COLO668 (cell line): ENCODE measurements around the gene PNPLA5.
A peak's percentile ranks its signal among the peaks of the same experiment; 100 is the strongest.
"Not testable (repeated sequence)": the region's sequence is repeated elsewhere in the genome, so short reads cannot be mapped to it uniquely, and the experiment has no call there.

Experiments used
- DNase-seq: peaks from one replicate; lab custom pipeline; 2025; ENCODE audit not compliant: unreplicated experiment; lab: John Stamatoyannopoulos, UW

Gene PNPLA5

GRCh38 chr22:43882122-43882767 lies 9.6 kb downstream of the PNPLA5 start:
- DNase-seq: no peak

DNA sequence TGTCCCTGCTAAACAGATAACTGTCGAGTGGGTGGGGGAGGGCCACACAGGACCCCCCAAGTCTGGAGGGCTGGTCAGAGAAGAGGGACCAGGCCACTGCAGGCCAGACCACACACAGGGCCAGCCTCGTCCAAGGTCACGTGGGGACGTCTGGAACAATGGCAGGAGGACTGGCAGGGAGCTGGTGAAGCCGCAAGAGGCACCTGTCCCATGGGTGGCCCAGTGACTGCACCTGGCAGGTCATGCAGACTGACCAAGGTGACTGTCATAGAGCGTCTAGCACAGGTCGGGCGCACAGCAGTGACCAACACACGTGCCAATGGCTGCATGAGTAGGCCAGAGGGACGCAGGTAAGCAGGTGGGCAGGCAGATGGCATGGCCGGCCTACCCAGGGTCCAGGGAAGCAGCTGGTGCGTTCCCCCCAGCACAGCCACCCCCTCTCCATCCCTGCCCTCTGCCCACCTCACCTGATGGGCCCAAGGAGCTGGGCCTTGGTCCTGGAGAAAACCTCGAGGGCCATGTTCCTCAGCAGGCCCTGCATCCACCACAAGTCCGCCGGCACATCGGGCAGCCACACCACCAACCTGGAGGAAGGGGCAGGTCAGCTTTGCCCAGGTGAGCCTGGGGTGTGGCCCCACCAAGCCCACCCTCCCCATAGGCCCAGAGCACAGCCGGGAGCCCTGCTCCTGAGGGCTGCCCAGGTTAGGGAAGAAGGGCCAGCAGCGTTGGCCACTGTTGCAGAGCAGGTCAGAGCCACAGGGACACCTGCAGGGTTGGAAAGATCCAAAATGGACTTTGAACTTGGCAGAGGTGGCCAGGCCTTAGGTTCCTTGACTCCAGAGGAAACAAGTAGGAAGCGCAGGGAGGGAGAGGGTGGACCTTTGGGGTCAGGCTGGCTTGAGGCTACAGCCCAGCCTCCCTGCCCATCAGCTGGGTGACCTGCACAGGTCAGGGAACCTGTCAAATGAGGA lies 10.4 kb downstream of the PNPLA5 start:
- no peak for DNase-seq

GRCh38 chr22:43880541-43880991 lies 11.2 kb downstream of the PNPLA5 start:
- no peak for DNase-seq

DNA sequence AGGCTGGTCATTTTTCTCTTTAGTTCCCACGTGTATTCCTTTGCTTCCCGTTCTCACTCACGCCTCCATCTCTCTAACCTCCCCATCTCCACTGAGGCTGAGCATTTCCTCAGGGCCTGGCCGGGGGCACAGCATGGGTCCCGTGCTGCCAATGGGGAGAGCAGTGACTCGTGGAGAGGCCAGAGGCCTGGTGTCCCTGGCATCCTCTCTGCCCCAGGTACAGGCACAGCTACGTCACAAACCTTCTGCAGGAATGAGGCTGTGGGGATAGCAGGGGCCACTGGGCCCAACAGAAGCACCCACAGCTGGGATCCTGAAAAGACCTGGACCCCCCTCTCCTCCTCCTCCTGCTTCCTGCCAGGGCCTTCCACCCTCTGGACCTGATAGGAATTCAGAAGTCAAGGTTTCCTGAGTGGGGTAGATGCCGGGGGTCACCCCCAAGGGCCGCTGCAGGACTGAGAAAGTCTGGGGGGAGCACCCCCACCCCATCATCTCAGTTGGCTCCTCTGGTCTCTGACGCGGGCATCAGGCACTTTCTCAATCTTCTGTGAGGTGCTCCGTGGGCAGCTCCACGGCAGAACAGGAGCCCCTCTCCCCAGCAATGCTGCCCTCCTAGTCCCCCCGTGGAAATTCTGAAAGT lies 11.8 kb downstream of the PNPLA5 start:
- DNase-seq: no peak

DNA sequence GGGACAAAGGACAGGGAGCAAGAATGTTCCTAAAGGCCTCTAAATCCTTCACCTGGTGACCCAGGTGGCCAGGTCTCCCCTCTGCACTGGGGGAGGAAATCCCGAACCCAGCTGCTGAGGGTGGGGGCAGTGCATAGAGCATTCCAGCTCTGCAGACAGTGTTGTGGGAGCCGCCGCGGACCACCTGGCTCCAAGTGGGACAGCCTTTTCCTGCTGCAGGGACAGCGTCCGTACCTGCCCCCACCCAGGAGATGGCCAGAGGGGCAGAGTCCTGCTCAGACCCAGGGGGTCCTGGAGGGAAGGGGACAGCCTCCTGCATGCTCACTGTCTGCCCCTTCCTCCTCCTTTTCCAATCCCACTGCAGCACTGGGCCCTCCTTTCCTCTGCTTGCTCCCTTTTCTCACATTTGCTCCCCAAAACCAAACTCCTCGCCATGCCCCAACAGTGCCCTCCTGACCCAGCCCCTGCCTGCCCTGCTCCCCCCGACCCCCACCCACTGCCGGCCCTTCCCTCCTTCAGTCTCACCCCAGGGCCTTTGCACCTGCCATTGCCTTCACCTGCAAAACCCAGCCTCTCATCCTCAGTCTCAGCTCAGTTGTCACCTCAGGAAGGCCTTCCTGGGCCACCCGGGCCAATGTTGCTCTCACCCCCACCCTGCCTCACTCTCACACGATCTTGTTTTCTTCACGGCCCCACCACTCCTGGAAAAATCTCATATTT lies 12.8 kb downstream of the PNPLA5 start:
- DNase-seq: no peak

DNA sequence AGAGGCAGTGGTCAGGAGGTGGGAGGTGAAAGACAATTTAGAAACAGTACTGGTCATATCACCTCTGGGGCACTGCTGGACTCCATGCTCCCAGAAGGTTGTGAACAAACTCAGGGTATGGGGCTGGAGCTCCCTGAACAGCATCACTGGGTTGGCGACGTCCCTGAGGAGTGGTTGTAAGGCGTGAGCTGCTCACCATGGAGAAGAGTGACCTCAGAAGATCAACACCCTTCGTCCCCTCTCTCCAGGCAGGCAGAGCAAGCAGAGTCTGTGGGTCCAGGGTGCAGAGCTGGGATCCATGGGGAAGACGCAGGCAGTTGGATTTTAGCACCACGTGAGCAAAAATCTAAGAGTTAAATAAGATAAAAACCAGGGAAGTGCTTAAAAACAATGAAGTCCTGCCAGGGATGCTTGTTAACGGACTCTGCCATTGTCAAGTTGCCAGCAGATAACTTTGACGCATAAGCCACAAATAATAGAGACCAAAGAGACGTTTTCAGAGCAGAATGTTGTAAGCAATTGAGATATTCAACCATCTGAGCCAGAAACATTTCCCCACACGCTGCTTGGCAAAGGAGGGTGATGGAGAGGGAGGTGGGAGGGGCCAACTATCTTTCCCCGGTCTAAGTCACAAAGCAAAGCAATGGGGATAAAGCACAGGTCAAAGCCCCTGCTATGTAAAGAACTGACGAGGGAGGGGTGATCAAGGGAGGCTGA lies 13.6 kb downstream of the PNPLA5 start:
- no peak for DNase-seq

DNA sequence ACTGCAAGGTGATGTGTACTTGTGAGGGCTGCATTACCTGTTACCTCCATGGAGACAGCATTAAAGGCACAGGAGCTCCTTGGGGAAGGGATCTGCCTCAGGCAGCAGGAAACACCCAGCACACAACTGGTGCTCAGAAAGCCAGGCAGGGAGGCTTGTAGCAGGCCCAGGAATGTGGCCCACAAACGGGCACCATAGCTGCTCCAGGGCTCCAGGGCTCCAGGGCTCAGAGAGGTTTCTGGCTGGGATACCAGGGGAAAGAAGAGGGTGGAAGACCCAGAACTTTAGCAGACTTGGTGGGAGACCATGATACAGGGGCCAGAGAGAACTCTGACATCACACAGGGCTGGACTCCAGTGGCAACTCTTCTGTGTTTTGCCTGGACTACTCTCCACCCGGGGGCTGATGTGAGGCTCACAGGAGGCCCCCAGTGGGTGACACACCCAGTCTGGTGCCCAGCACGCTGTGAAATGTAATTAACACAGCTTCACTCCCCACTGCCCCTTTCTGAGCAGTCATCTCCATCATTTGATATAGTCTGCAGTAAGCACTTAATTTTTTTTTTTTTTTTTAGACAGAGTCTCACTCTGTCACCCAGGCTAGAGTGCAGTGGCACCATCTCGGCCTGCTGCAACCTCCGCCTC lies 14.8 kb downstream of the PNPLA5 start:
- DNase-seq: no peak

DNA sequence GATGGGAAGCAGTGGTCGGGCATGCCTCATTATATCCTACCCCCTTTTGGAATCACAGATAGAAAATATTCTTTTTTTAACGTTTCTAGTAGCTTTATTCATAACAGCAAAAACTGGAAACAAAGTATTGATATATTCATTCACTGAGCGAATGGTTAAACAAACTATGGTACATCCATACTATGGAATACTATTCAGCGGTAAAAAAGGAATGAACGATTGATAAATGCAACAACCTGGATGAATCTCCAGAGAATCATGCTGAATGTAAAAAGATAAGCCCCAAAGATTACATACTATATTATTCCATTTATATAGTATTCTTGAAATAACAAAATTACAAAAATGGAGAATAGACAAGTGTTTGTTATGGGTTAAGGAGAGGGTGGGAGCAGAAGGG lies 22.0 kb downstream of the PNPLA5 start:
- no peak for DNase-seq

GRCh38 chr22:43869001-43869400 lies 22.8 kb downstream of the PNPLA5 start:
- not testable (repeated sequence) for DNase-seq

GRCh38 chr22:43867839-43868635 lies 23.8 kb downstream of the PNPLA5 start:
- no peak for DNase-seq

- no peak for DNase-seq
Observed at GRCh38 chr22:43862882-43863202, 29.0 kb downstream of the PNPLA5 start.

- DNase-seq: peak; percentile 89
Observed at GRCh38 chr22:43862074-43862881, 29.5 kb downstream of the PNPLA5 start, which contains the start of gene SULT4A1. Gene SULT4A1, minus strand, starts transcription at chr22:43862513. Its CDS starts 131 bp downstream, at chr22:43862382.

DNA sequence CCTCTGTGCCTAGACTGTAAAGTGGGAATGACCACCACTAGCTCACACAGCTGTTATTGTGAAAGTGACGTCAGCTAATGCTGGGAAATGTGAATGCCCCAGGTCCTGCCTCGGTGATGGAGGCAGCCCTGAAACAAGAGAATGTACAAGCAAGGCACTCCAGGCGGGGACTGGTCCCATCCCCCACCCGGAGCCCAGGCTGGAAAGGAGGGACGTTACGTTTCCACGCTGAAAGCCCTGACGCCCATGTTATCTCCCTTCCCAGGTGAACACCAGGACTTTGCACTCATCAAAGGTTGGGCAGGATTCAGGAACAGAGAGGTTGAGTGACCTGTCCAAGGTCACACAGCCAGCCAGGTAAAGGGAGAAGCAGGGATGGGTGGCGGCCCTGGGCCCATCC lies 30.3 kb downstream of the PNPLA5 start:
- peak; percentile 86 for DNase-seq

- DNase-seq: peak; percentile 28
Observed at GRCh38 chr22:43860831-43861230, 31.0 kb downstream of the PNPLA5 start.

GRCh38 chr22:43860126-43860525 lies 31.7 kb downstream of the PNPLA5 start:
- peak; percentile 27 for DNase-seq

GRCh38 chr22:43859621-43860020 lies 32.2 kb downstream of the PNPLA5 start:
- no peak for DNase-seq

GRCh38 chr22:43859176-43859575 lies 32.6 kb downstream of the PNPLA5 start:
- DNase-seq: no peak

GRCh38 chr22:43858156-43858895 lies 33.5 kb downstream of the PNPLA5 start:
- peak; percentile 72 for DNase-seq
